Nephron (organoid): ENCODE results near the gene RAB31.

Source experiments
- H3K27ac Mint-ChIP-seq, 3 experiments: 2 replicates each; pipeline ENCODE4 v1.8.0; 2020; ENCODE audit warnings: mixed read lengths in 3 of 3, mild to moderate bottlenecking in 2 of 3, moderate library complexity in 1 of 3
- H3K27me3 Mint-ChIP-seq: 2 replicates; pipeline ENCODE4 v1.8.0; 2021; ENCODE audit warnings: low read depth, mild to moderate bottlenecking, moderate library complexity, mixed read lengths
- H3K36me3 Mint-ChIP-seq: 2 replicates; pipeline ENCODE4 v1.8.0; 2020; ENCODE audit warnings: low read depth, mixed read lengths
- H3K4me1 Mint-ChIP-seq: 2 replicates; pipeline ENCODE4 v1.8.0; 2020; ENCODE audit warnings: mixed read lengths
- H3K4me3 Mint-ChIP-seq, 3 experiments: 2 replicates each; pipeline ENCODE4 v1.8.0; 2020; ENCODE audit warnings: mild to moderate bottlenecking in 3 of 3, mixed read lengths in 3 of 3, moderate library complexity in 2 of 3
- H3K9me3 Mint-ChIP-seq: 2 replicates; pipeline ENCODE4 v1.8.0; 2020; ENCODE audit warnings: mixed read lengths
- TF ChIP-seq, protein P1 (sequence below), 3 experiments: fragments of 200-600 bp; sonication (generic); IDR thresholded peaks; one replicate each; pipeline ENCODE4 v1.5.0; 2021; ENCODE audit warnings: antibody characterized with exemption in 3 of 3; ENCODE audit not compliant: unreplicated experiment in 3 of 3

The RAB31 gene

DNA sequence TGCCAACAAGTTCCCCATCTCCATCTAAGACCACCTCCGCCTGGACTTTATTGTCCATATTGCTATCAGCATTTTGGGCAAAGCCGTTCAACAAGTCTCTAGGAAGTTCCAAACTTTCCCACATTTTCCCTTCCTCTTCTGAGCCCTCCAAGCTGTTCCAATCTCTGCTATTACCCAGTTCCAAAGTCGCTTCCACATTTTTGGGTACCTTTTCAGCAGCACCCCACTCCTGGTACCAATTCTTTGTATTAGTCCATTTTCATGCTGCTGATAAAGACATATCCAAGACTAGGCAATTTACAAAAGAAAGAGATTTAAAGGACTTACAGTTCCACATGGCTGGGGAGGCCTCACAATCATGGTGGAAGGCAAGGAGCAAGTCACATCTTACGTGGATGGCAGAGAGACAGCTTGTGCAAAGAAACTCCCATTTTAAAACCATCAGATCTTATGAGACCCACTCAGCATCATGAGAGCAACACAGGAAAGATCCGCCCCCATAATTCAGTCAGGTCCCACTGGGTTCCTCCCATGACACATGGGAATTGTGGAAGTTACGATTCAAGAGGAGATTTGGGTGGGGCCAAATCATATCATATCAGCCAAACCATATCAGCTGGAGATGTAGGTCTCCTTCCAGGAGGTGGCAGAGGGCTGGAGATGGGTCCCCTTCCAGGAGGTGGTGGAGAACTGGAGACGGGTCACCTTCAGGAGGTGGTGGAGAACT, 157.8 kb downstream of the RAB31 start:
- H3K4me3 Mint-ChIP-seq: no peak overlapping the region
- TF ChIP-seq, protein P1, sequence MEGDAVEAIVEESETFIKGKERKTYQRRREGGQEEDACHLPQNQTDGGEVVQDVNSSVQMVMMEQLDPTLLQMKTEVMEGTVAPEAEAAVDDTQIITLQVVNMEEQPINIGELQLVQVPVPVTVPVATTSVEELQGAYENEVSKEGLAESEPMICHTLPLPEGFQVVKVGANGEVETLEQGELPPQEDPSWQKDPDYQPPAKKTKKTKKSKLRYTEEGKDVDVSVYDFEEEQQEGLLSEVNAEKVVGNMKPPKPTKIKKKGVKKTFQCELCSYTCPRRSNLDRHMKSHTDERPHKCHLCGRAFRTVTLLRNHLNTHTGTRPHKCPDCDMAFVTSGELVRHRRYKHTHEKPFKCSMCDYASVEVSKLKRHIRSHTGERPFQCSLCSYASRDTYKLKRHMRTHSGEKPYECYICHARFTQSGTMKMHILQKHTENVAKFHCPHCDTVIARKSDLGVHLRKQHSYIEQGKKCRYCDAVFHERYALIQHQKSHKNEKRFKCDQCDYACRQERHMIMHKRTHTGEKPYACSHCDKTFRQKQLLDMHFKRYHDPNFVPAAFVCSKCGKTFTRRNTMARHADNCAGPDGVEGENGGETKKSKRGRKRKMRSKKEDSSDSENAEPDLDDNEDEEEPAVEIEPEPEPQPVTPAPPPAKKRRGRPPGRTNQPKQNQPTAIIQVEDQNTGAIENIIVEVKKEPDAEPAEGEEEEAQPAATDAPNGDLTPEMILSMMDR (IDR thresholded peaks at IDR 0.05; ENCODE audit: unreplicated experiment in 3 of 3): no peak
- peaks cover 7% of the 10 kb centered on the region for H3K36me3 Mint-ChIP-seq
- no peaks in the 10 kb centered on the region for H3K27me3 Mint-ChIP-seq
- no peak overlapping the region for H3K27ac Mint-ChIP-seq
- peaks cover 17% of the 10 kb centered on the region for H3K9me3 Mint-ChIP-seq
- peaks cover 16% of the 10 kb centered on the region for H3K4me1 Mint-ChIP-seq

DNA sequence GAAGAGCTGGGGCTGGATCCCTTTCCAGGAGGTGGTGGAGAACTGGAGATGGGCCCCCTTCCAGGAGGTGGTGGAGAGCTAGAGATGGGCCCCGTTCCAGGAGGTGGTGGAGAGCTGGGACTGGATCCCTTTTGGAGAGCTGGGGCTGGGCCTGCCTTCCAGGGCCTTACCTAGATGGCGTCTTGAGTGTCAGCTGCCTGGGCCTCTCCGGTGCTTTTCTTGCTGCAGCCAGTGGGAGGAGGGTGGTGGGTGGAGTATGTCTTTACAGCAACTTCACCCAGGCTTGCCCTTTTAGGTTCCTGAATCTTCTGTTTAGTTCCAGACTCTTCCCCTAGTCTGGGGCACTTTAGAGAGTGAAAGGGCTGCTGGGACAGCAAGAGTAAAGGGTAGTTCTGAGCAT, 158.5 kb downstream of the RAB31 start:
- H3K27me3 Mint-ChIP-seq: no peaks in the 10 kb centered on the region
- H3K27ac Mint-ChIP-seq: no peak overlapping the region
- peaks cover 7% of the 10 kb centered on the region for H3K36me3 Mint-ChIP-seq
- H3K9me3 Mint-ChIP-seq: peaks cover 17% of the 10 kb centered on the region
- H3K4me1 Mint-ChIP-seq: peaks cover 19% of the 10 kb centered on the region
- H3K4me3 Mint-ChIP-seq: no peak overlapping the region
- TF ChIP-seq, protein P1 (IDR thresholded peaks at IDR 0.05; ENCODE audit: unreplicated experiment in 3 of 3): no peak

DNA sequence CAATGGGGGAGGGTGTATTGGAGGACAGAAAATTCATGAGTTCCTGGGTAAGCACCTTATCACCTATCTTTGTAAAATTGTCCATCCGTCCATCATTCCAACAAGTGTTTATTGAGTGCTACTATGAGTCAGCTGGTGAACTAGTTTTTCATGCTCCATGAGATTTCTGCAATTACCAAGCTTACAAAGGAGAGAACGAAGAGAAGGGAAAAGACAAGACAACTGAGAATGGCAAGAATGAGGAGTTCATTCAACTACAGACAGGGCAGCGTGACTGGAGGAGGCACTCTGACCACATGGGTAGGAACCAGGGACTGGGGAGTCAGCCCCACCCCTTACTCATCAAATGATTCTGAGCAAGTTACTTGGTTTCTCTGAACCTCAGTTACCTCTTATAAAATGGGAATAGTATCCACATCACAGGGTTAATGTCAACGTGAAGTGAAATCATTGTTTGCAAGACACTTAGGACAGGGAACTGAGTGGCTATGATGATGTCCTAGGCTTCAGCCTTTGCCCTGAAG, 159.0 kb downstream of the RAB31 start:
- H3K27me3 Mint-ChIP-seq: no peaks in the 10 kb centered on the region

DNA sequence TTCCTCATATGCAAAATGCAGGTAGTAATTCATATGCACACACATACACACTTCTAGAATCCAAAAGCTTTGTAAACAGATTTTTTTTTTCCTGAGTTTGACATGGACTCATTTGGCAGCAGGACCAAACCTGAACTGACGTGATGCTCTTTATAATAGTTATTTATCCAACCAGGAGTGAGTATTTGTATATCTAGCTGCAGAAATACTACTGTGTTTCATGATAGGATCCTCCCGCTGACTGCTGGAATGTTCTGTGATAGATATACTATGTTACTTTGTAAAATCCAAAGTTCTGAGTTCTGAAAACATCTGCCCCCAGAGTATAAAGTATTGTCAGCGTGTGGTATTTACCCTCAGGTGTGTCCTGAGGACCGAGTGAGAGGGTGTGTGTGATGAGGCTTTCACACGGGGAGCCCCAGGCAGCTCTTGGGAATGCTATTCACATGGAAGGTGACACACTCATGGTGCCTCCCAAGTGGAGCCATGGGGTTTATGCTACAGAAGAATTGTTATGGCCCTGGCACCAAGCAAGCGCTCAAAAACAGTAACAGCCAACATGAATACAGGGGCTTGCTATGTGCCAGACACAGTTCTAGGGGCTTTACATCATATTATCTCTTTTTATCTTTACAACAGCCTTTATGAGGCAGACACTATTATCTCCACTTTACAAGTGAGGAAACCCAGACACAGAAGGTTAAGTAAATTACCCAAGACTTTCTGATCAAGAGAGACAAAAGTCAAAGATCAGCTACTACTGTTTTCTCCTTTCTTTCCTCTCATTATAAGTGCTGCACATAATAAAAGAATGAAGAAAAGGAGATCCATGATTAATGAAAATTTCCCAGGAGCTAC, 161.0 kb downstream of the RAB31 start:
- no peak overlapping the region for H3K27ac Mint-ChIP-seq
- H3K4me1 Mint-ChIP-seq: peaks cover 19% of the 10 kb centered on the region
- TF ChIP-seq, protein P1 (IDR thresholded peaks at IDR 0.05; ENCODE audit: unreplicated experiment in 3 of 3): no peak
- no peaks in the 10 kb centered on the region for H3K27me3 Mint-ChIP-seq
- peaks cover 17% of the 10 kb centered on the region for H3K9me3 Mint-ChIP-seq
- no peak overlapping the region for H3K4me3 Mint-ChIP-seq
- peaks cover 7% of the 10 kb centered on the region for H3K36me3 Mint-ChIP-seq

More for the DNA sequence above, 159.0 kb downstream of the RAB31 start:
- TF ChIP-seq, protein P1 (IDR thresholded peaks at IDR 0.05; ENCODE audit: unreplicated experiment in 3 of 3): no peak
- no peak overlapping the region for H3K27ac Mint-ChIP-seq
- H3K4me3 Mint-ChIP-seq: no peak overlapping the region
- H3K9me3 Mint-ChIP-seq: peaks cover 17% of the 10 kb centered on the region
- H3K4me1 Mint-ChIP-seq: peaks cover 19% of the 10 kb centered on the region
- H3K36me3 Mint-ChIP-seq: peaks cover 7% of the 10 kb centered on the region

DNA sequence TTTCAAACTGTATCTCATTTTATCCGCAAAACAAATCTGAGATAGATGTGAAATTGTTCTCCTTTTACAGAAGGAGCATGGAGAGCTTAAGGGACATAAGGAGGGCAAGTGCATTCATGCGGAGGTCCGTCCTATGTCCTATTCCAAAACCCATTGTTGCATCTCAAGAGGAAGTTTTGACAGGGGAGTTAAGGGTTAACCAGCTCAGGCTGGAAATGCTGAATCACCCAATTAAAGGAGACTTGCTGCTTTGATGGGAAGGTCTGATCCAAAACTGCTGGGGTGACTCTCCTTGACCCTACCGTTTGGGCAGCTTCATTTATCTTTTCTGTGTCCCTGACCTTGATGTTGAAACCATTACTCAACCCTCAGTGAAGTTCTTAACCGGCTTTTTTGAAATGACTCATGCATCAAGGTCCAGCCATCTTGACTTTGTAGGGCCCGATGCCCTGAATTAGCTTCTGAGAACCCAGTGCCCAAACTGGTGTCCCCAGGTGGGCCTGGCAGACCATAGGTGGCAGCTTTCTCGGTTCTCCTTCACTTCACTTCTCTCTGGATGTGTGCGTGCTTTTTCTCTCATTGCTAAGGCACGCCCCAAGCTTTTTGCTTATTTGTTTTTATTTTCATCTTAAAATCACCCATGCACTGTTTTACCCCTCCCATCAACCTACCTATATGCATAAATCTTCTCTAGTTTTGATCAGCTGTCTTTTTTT, 161.8 kb downstream of the RAB31 start:
- Mint-ChIP-seq H3K27me3 (no peaks in the 10 kb centered on the region), H3K4me3 (no peak overlapping the region), H3K36me3 (peaks cover 7% of the 10 kb centered on the region), H3K4me1 (peaks cover 19% of the 10 kb centered on the region), H3K27ac (peak overlapping the region in 1 of 3 experiments; percentile 46), H3K9me3 (peaks cover 17% of the 10 kb centered on the region)
- TF ChIP-seq, protein P1 (IDR thresholded peaks at IDR 0.05; ENCODE audit: unreplicated experiment in 3 of 3): no peak
